HepG2 (cell line): Measurements from ENCODE around the gene WDFY1. TPM values are rescaled to one million over a fixed set of nuclear protein-coding genes. Genes with fewer than 3 reads are reported as not detected.

ENCODE experiments used
- ATAC-seq: fragments of 200-7000 bp; cut with Tn5 transposase; 3 replicates; pipeline ENCODE4 v1.9.1; 2020; ENCODE audit warnings: mild to moderate bottlenecking, moderate library complexity
- BruUV-seq: library from RNA; stranded (reverse); fragments of 400-500 nt; replicated peaks from 2 replicates; lab custom pipeline; 2021; lab: Mats Ljungman, UMichigan
- CTCF ChIA-PET: fragments of 300-600 bp; formaldehyde crosslinking; extraction: SDS; loops from one replicate; lab custom pipeline; 2021; ENCODE audit warnings: low total read pairs, inconsistent platforms, low intra/inter-chr PET ratio; lab: Yijun Ruan, JAX
- POLR2A ChIA-PET: fragments of 350-600 bp; sonication (Branson Sonifier 250); formaldehyde crosslinking; loops from one replicate; lab custom pipeline; 2020; ENCODE audit warnings: antibody characterized with exemption, inconsistent platforms; lab: Yijun Ruan, JAX
- DNase-seq: peaks from one replicate; pipeline ENCODE4 v3.0.0-alpha.2; 2015; ENCODE audit warnings: low spot score
- FAIRE-seq: peaks from 3 replicates; lab custom pipeline; 2011; peaks lifted over from hg19 to GRCh38; lab: Jason Lieb, UNC
- H2AFZ ChIP-seq: one replicate; pipeline ENCODE4 v1.6.1; 2011; ENCODE audit warnings: low read length, inconsistent platforms
- H3K27ac ChIP-seq: fragments of 300-600 bp; 3 replicates; pipeline ENCODE4 v1.8.0; 2011; ENCODE audit warnings: mixed run types, mild to moderate bottlenecking, mixed read lengths, low read length, inconsistent platforms; ENCODE audit not compliant: insufficient read depth; ENCODE audit errors: extremely low read length
- H3K27me3 ChIP-seq, 2 experiments: fragments of 200-600 bp in 1 of 2; 2 replicates in 1 of 2; 3 replicates in 1 of 2; pipeline versions ENCODE4 v1.6.0 to v1.8.0; 2011; ENCODE audit warnings: low read length in 2 of 2, mild to moderate bottlenecking in 2 of 2, moderate library complexity in 2 of 2, inconsistent platforms in 1 of 2; ENCODE audit not compliant: insufficient read depth in 2 of 2, control insufficient read depth in 1 of 2
- H3K36me3 ChIP-seq, 2 experiments: fragments of 200-600 bp in 1 of 2; replicated peaks in 1 of 2; 2 replicates in 1 of 2; 3 replicates in 1 of 2; pipeline versions ENCODE4 v1.5.1 to v1.8.0; 2011; ENCODE audit warnings: low read length in 2 of 2, inconsistent platforms in 1 of 2; ENCODE audit not compliant: insufficient read depth in 2 of 2, control insufficient read depth in 1 of 2
- H3K4me1 ChIP-seq: 2 replicates; pipeline ENCODE4 v1.5.1; 2012; ENCODE audit warnings: low read length, inconsistent platforms; ENCODE audit not compliant: insufficient read depth
- H3K4me2 ChIP-seq: 2 replicates; pipeline ENCODE4 v1.6.0; 2011; ENCODE audit warnings: low read depth, low read length, inconsistent platforms
- H3K4me3 ChIP-seq, 3 experiments: fragments of 200-600 bp in 1 of 3; sonication (generic), shearing (Covaris generic) in 1 of 3; replicated peaks in 1 of 3; 2 replicates each; pipeline ENCODE4 v1.5.1; 2011 to 2016; ENCODE audit warnings: low read length in 3 of 3, inconsistent platforms in 2 of 3, low read depth in 2 of 3, mild to moderate bottlenecking in 2 of 3, control low read depth in 1 of 3, mixed read lengths in 1 of 3; ENCODE audit not compliant: insufficient read depth in 1 of 3
- H3K79me2 ChIP-seq: one replicate; pipeline ENCODE4 v1.6.1; 2011; ENCODE audit warnings: low read length, inconsistent platforms; ENCODE audit not compliant: insufficient read depth
- H3K9ac ChIP-seq: 2 replicates; pipeline ENCODE4 v1.6.0; 2011; ENCODE audit warnings: mild to moderate bottlenecking, low read depth, low read length, inconsistent platforms; ENCODE audit not compliant: insufficient read depth
- H3K9me3 ChIP-seq: 2 replicates; pipeline ENCODE4 v1.5.1; 2012; ENCODE audit warnings: mild to moderate bottlenecking, low read length
- H4K20me1 ChIP-seq: 2 replicates; pipeline ENCODE4 v1.6.0; 2011; ENCODE audit warnings: inconsistent platforms, mild to moderate bottlenecking, low read length, moderate library complexity; ENCODE audit not compliant: insufficient read depth
- ARNTL ChIP-seq: sonication (generic); formaldehyde crosslinking; IDR thresholded peaks from 2 replicates; pipeline ENCODE4 v1.4.0; 2020; ENCODE audit warnings: mild to moderate bottlenecking, missing genetic modification reagents
- KLF6 ChIP-seq: IDR thresholded peaks from 2 replicates; pipeline ENCODE4 v1.8.0; 2016; ENCODE audit warnings: missing biosample characterization, missing genetic modification reagents
- MAX ChIP-seq: IDR thresholded peaks from 2 replicates; pipeline ENCODE4 v1.6.1; 2012; ENCODE audit warnings: inconsistent platforms
- NFE2 ChIP-seq: sonication (generic); formaldehyde crosslinking; IDR thresholded peaks from 2 replicates; pipeline ENCODE4 v1.4.0; 2020; ENCODE audit warnings: missing genetic modification reagents
- NR2F1 ChIP-seq, 2 experiments: fragments of 450-650 bp in 1 of 2; formaldehyde crosslinking in 1 of 2; IDR thresholded peaks; 2 replicates each; pipeline versions ENCODE4 v1.5.0 to v1.6.1; 2016 to 2020; ENCODE audit warnings: mild to moderate bottlenecking in 1 of 2, missing compliant biosample characterization in 1 of 2, missing genetic modification reagents in 1 of 2, moderate library complexity in 1 of 2
- RXRA ChIP-seq: sonication (generic); formaldehyde crosslinking; IDR thresholded peaks from 2 replicates; pipeline ENCODE4 v1.5.1; 2020; ENCODE audit warnings: missing genetic modification reagents
- RXRB ChIP-seq: IDR thresholded peaks from 2 replicates; pipeline ENCODE4 v1.6.1; 2016; ENCODE audit warnings: borderline replicate concordance, missing genetic modification reagents, missing compliant biosample characterization
- SMAD3 ChIP-seq: sonication (generic); formaldehyde crosslinking; IDR thresholded peaks from 2 replicates; pipeline ENCODE4 v1.4.0; 2020; ENCODE audit warnings: missing genetic modification reagents
- SMC3 ChIP-seq: IDR thresholded peaks from 2 replicates; pipeline ENCODE4 v1.6.1; 2011; ENCODE audit warnings: low read length, improper control_type of control experiment
- TBL1XR1 ChIP-seq: fragments of 150-350 bp; IDR thresholded peaks from 2 replicates; pipeline ENCODE4 v1.6.1; 2014; ENCODE audit warnings: borderline replicate concordance, low read length; ENCODE audit not compliant: partially characterized antibody
- ZFP62 ChIP-seq: sonication (generic); formaldehyde crosslinking; IDR thresholded peaks from 2 replicates; pipeline ENCODE4 v1.4.0; 2020; ENCODE audit warnings: missing genetic modification reagents
- ZIK1 ChIP-seq: sonication (generic); formaldehyde crosslinking; IDR thresholded peaks from 2 replicates; pipeline ENCODE4 v1.5.0; 2020; ENCODE audit warnings: mild to moderate bottlenecking, low read depth, missing genetic modification reagents, borderline replicate concordance
- ZNF282 ChIP-seq: fragments of 450-650 bp; IDR thresholded peaks from 2 replicates; pipeline ENCODE4 v1.6.1; 2018; ENCODE audit not compliant: partially characterized antibody
- ZNF343 ChIP-seq: sonication (generic); formaldehyde crosslinking; IDR thresholded peaks from 2 replicates; pipeline ENCODE4 v1.4.0; 2020; ENCODE audit warnings: mild to moderate bottlenecking, missing genetic modification reagents
- ZNF550 ChIP-seq: sonication (generic); formaldehyde crosslinking; IDR thresholded peaks from 2 replicates; pipeline ENCODE4 v1.4.0; 2020; ENCODE audit warnings: mild to moderate bottlenecking, missing genetic modification reagents, borderline replicate concordance
- ZNF572 ChIP-seq: sonication (generic); formaldehyde crosslinking; IDR thresholded peaks from 2 replicates; pipeline ENCODE4 v1.5.1; 2020; ENCODE audit warnings: mild to moderate bottlenecking, missing genetic modification reagents
- ZNF609 ChIP-seq: sonication (generic); formaldehyde crosslinking; IDR thresholded peaks from 2 replicates; pipeline ENCODE4 v1.4.0; 2020; ENCODE audit warnings: mild to moderate bottlenecking, missing genetic modification reagents, borderline replicate concordance
- WGBS: methylation state at CpG from one replicate; pipeline ENCODE4 v1.1.6; 2017; ENCODE audit warnings: low lambda C conversion rate; 5-methylcytosine and 5-hydroxymethylcytosine counted together
- in situ Hi-C: cut with HindIII; loops from 2 replicates; pipeline ENCODE4 v1.10.0; 2017; ENCODE audit warnings: low pct_unique_long_range_greater_than_20kb; ENCODE audit not compliant: extremely low pct_ligation_motif_present
- intact Hi-C: fragments of 100-400 bp; cut with micrococcal nuclease; formaldehyde crosslinking; loops from one replicate; pipeline ENCODE4 v1.10.0; 2022; ENCODE audit not compliant: unreplicated experiment
- polyA plus RNA-seq, 8 experiments: library from polyadenylated mRNA; depleted of rRNA in 3 of 8; stranded (reverse) in 7 of 8; unstranded in 1 of 8; fragments of >200 nt; fragmentation: Illumina TruSeq in 4 of 8; extraction: Trizol in 4 of 8; gene quantifications; 2 replicates each; pipeline versions ENCODE4 v1.2.1 to v1.2.3, GENCODE V29; 2011 to 2016; ENCODE audit warnings: low read depth in 4 of 8, missing spikeins in 1 of 8, mixed read lengths in 1 of 8; ENCODE audit not compliant: insufficient read depth in 1 of 8
- total RNA-seq, 5 experiments: library from RNA; depleted of rRNA; stranded (reverse); fragments of >200 nt; fragmentation: Illumina TruSeq; extraction: Trizol; gene quantifications; 2 replicates each; pipeline ENCODE4 v1.2.3, GENCODE V29; 2016; ENCODE audit warnings: low read depth in 1 of 5

The WDFY1 gene
- total and polyA plus RNA-seq, 2 of the 13 experiments (the other 11 are each of a cell fraction or from before 2014, with no cell fraction given), result 77.0 to 78.4 TPM

GRCh38 chr2:223865124-223865523, 80.0 kb downstream of the WDFY1 start:
- H3K4me1 ChIP-seq, result peaks cover 19% of the 10 kb centered on the region
- H3K27me3 ChIP-seq, result no peaks in the 10 kb centered on the region
- FAIRE-seq (no peak), DNase-seq (no peak), ATAC-seq (no peak)
- no peak for TF ChIP-seq ZNF572
- TF ChIP-seq RXRB (CRISPR knock-in tag), result no peak
- no peak for TF ChIP-seq TBL1XR1
- TF ChIP-seq ZIK1 (CRISPR knock-in tag), result no peak
- TF ChIP-seq ZNF609 (CRISPR knock-in tag), result no peak
- TF ChIP-seq SMC3, result no peak
- TF ChIP-seq ZNF282, result no peak
- TF ChIP-seq NFE2, result no peak
- no peak for TF ChIP-seq ZNF550 (CRISPR knock-in tag)
- TF ChIP-seq KLF6 (CRISPR knock-in tag), result no peak
- TF ChIP-seq SMAD3 (CRISPR knock-in tag), result no peak
- TF ChIP-seq ZNF343, result no peak
- TF ChIP-seq RXRA (CRISPR knock-in tag), result no peak
- no peak for TF ChIP-seq NR2F1 (CRISPR knock-in tag; IDR thresholded peaks at IDR 0.05)
- TF ChIP-seq MAX, result no peak
- TF ChIP-seq ARNTL (CRISPR knock-in tag), result no peak
- TF ChIP-seq ZFP62, result no peak
- no peaks in the 10 kb centered on the region for H4K20me1 ChIP-seq
- in situ Hi-C loops, result no loop called here
- H3K9me3 ChIP-seq, result no peaks in the 10 kb centered on the region
- no peak overlapping the region for H2AFZ ChIP-seq
- intact Hi-C loops, result no loop called here
- H3K4me3 ChIP-seq, result no peak overlapping the region
- no TSS peak for BruUV-seq
- H3K79me2 ChIP-seq, result no peaks in the 10 kb centered on the region
- no peak overlapping the region for H3K9ac ChIP-seq
- H3K36me3 ChIP-seq, result no peaks in the 10 kb centered on the region
- no peak overlapping the region for H3K4me2 ChIP-seq
- ChIA-PET POLR2A (no interaction called here), CTCF (no interaction called here)
- no peak overlapping the region for H3K27ac ChIP-seq
- WGBS, result 95% methylated on average over 4 of the region's 4 CpGs
